Lung (tissue), 12 donors: ENCODE measurements around the gene KRT31. TPM values are rescaled to one million over a fixed set of nuclear protein-coding genes. Genes with fewer than 3 reads are reported as not detected.

Source experiments
- ATAC-seq: fragments of 200-7000 bp; cut with Tn5 transposase; one replicate; pipeline ENCODE4 v1.9.1; 2020; ENCODE audit warnings: moderate number of reproducible peaks; ENCODE audit not compliant: insufficient read depth, low FRiP score
- DNase-seq, 3 donors: peaks; one replicate each; pipeline ENCODE4 v3.0.0-alpha.2; 2013 to 2017
- H3K27ac ChIP-seq, 2 donors: one replicate each; pipeline ENCODE4 v1.5.1; 2013; ENCODE audit warnings: mild to moderate bottlenecking in 2 of 2, moderate library complexity in 2 of 2, control low read depth in 1 of 2, inconsistent platforms in 1 of 2, low read depth in 1 of 2, low read length in 1 of 2
- H3K27me3 ChIP-seq, 3 donors: one replicate each; pipeline ENCODE4 v1.5.1; 2013; ENCODE audit warnings: low read length in 2 of 3; ENCODE audit not compliant: control insufficient read depth in 3 of 3, insufficient read depth in 3 of 3
- H3K36me3 ChIP-seq, 4 donors: one replicate each; pipeline ENCODE4 v1.5.1; 2013; ENCODE audit warnings: low read length in 4 of 4, mild to moderate bottlenecking in 1 of 4, moderate library complexity in 1 of 4; ENCODE audit not compliant: control insufficient read depth in 4 of 4, insufficient read depth in 4 of 4
- H3K4me1 ChIP-seq, 5 donors: one replicate each; pipeline ENCODE4 v1.5.1; 2013; ENCODE audit warnings: low read length in 5 of 5, mild to moderate bottlenecking in 2 of 5, moderate library complexity in 1 of 5; ENCODE audit not compliant: control insufficient read depth in 5 of 5, insufficient read depth in 5 of 5
- H3K4me3 ChIP-seq: one replicate; pipeline ENCODE4 v1.5.1; 2013; ENCODE audit warnings: mild to moderate bottlenecking, control low read depth, moderate library complexity
- H3K9ac ChIP-seq, 2 donors: one replicate each; pipeline ENCODE4 v1.5.1; 2013; ENCODE audit warnings: low read length in 2 of 2, control low read depth in 1 of 2; ENCODE audit not compliant: insufficient read depth in 1 of 2
- H3K9me3 ChIP-seq, 4 donors: one replicate each; pipeline ENCODE4 v1.5.1; 2013; ENCODE audit warnings: low read length in 3 of 4, mild to moderate bottlenecking in 1 of 4, moderate library complexity in 1 of 4; ENCODE audit not compliant: control insufficient read depth in 4 of 4, insufficient read depth in 3 of 4
- WGBS, 2 donors: extraction: QIAGEN DNeasy Blood & Tissue Kit; methylation state at CpG; one replicate each; pipeline ENCODE4 v1.1.7; 2013; 5-methylcytosine and 5-hydroxymethylcytosine counted together
- polyA plus RNA-seq, 2 donors: library from polyadenylated mRNA; stranded (reverse); fragments of 200-250 nt; gene quantifications; one replicate each; pipeline ENCODE4 v1.2.1, GENCODE V29; 2013
- total RNA-seq, 2 donors: library from RNA; depleted of rRNA in 1 of 2; stranded (reverse); fragments of >200 nt in 1 of 2; gene quantifications; one replicate each; pipeline ENCODE4 v1.2.1, GENCODE V29; 2014 to 2021
- TF ChIP-seq, protein P1 (sequence below): IDR thresholded peaks from 2 replicates; pipeline ENCODE4 v1.5.1; 2012; ENCODE audit warnings: mild to moderate bottlenecking; ENCODE audit errors: control extremely low read depth, extremely low read depth
- donor health status: control.
- donor health status: control.
- donor health status: Bipolar disorder and iron deficiency.
- donor health status: healthy.
- donor health status: DM: yes; HTN: yes; CAD: no.

The KRT31 gene
- total and polyA plus RNA-seq, 4 donors = 0.02 TPM; not detected in 3

GRCh38 chr17:41411072-41411840 lies 13.8 kb upstream of the KRT31 start:
- ATAC-seq (no peak), DNase-seq (no peak)
- Histone ChIP-seq H3K27me3 (no peaks in the 10 kb centered on the region), H3K27ac (no peak overlapping the region), H3K9me3 (peaks cover 0 to 1% (median 0%) of the 10 kb centered on the region in 4 donors), H3K9ac (no peak overlapping the region), H3K4me1 (no peaks in the 10 kb centered on the region), H3K4me3 (no peak overlapping the region), H3K36me3 (no peaks in the 10 kb centered on the region)
- TF ChIP-seq, protein P1, sequence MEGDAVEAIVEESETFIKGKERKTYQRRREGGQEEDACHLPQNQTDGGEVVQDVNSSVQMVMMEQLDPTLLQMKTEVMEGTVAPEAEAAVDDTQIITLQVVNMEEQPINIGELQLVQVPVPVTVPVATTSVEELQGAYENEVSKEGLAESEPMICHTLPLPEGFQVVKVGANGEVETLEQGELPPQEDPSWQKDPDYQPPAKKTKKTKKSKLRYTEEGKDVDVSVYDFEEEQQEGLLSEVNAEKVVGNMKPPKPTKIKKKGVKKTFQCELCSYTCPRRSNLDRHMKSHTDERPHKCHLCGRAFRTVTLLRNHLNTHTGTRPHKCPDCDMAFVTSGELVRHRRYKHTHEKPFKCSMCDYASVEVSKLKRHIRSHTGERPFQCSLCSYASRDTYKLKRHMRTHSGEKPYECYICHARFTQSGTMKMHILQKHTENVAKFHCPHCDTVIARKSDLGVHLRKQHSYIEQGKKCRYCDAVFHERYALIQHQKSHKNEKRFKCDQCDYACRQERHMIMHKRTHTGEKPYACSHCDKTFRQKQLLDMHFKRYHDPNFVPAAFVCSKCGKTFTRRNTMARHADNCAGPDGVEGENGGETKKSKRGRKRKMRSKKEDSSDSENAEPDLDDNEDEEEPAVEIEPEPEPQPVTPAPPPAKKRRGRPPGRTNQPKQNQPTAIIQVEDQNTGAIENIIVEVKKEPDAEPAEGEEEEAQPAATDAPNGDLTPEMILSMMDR = no peak
- 96% methylated on average over 20 of the region's 20 CpGs for WGBS, 2 donors

- TF ChIP-seq, protein P1 = no peak
- DNase-seq (no peak), ATAC-seq (no peak)
- 94 to 96% methylated on average over 10 of the region's 10 CpGs for WGBS, 2 donors
- no peaks in the 10 kb centered on the region for H3K9me3 ChIP-seq
- no peak overlapping the region for H3K27ac ChIP-seq
- H3K9ac ChIP-seq = no peak overlapping the region
- no peaks in the 10 kb centered on the region for H3K27me3 ChIP-seq
- H3K4me1 ChIP-seq = no peaks in the 10 kb centered on the region
- no peak overlapping the region for H3K4me3 ChIP-seq
- H3K36me3 ChIP-seq = no peaks in the 10 kb centered on the region
Observed at GRCh38 chr17:41407226-41407625, 9.8 kb upstream of the KRT31 start.

- TF ChIP-seq, protein P1 = no peak
- Histone ChIP-seq H3K9ac (no peak overlapping the region), H3K9me3 (no peaks in the 10 kb centered on the region), H3K4me1 (no peaks in the 10 kb centered on the region), H3K4me3 (no peak overlapping the region), H3K36me3 (no peaks in the 10 kb centered on the region), H3K27ac (no peak overlapping the region), H3K27me3 (no peaks in the 10 kb centered on the region)
- DNase-seq = no peak
- ATAC-seq = no peak
- WGBS, 2 donors = 60 to 65% methylated on average over 5 of the region's 5 CpGs
Observed at GRCh38 chr17:41406205-41406604, 8.8 kb upstream of the KRT31 start.
